ENCODE data around the gene XRN2. TPM values are rescaled to one million over a fixed set of nuclear protein-coding genes. Genes with fewer than 3 reads are reported as not detected.

The XRN2 gene
- total RNA-seq, 1 donor from 2014 or later: 66.7 TPM

- Mint-ChIP-seq H3K4me3 (ENCODE audit: unreplicated experiment) (no peak overlapping the region), H3K36me3 (ENCODE audit: unreplicated experiment) (peaks cover 50% of the 10 kb centered on the region), H3K27me3 (ENCODE audit: unreplicated experiment) (no peaks in the 10 kb centered on the region), H3K4me1 (ENCODE audit: unreplicated experiment) (no peaks in the 10 kb centered on the region), H3K27ac (ENCODE audit: unreplicated experiment) (no peak overlapping the region), H3K9me3 (ENCODE audit: unreplicated experiment) (no peaks in the 10 kb centered on the region)
- TF ChIP-seq, protein P1, sequence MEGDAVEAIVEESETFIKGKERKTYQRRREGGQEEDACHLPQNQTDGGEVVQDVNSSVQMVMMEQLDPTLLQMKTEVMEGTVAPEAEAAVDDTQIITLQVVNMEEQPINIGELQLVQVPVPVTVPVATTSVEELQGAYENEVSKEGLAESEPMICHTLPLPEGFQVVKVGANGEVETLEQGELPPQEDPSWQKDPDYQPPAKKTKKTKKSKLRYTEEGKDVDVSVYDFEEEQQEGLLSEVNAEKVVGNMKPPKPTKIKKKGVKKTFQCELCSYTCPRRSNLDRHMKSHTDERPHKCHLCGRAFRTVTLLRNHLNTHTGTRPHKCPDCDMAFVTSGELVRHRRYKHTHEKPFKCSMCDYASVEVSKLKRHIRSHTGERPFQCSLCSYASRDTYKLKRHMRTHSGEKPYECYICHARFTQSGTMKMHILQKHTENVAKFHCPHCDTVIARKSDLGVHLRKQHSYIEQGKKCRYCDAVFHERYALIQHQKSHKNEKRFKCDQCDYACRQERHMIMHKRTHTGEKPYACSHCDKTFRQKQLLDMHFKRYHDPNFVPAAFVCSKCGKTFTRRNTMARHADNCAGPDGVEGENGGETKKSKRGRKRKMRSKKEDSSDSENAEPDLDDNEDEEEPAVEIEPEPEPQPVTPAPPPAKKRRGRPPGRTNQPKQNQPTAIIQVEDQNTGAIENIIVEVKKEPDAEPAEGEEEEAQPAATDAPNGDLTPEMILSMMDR (IDR thresholded peaks at IDR 0.05): no peak
- no peak for DNase-seq (ENCODE audit: extremely low spot score, unreplicated experiment)
These were observed 81.3 kb downstream of the XRN2 start for GRCh38 chr20:21384308-21384892.

GRCh38 chr20:21386111-21386510, 83.0 kb downstream of the XRN2 start:
- peaks cover under 1% of the 10 kb centered on the region for H3K4me1 Mint-ChIP-seq (ENCODE audit: unreplicated experiment)
- DNase-seq (ENCODE audit: extremely low spot score, unreplicated experiment): no peak

DNA sequence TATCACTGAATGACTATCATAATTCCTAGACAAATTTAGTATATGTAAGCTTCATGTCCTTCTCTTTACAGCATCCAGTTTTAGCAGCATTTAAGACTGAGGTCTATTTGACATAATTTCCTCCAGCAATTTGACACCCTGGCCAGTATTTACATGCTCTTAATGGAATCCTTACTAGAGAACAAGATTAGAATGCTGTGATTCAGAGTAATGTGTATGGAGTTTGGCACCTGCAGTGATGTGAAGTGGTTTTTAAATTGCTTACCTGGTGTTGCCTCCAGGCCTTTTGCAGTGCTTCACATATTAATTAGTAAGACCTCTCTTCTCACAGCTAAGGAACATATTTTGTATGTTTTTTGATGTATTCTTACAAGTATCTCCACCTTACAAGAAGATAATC, 84.4 kb downstream of the XRN2 start:
- Mint-ChIP-seq H3K27me3 (ENCODE audit: unreplicated experiment) (peaks cover 23% of the 10 kb centered on the region), H3K4me1 (ENCODE audit: unreplicated experiment) (peaks cover 7% of the 10 kb centered on the region), H3K36me3 (ENCODE audit: unreplicated experiment) (peaks cover 56% of the 10 kb centered on the region), H3K27ac (ENCODE audit: unreplicated experiment) (no peak overlapping the region), H3K9me3 (ENCODE audit: unreplicated experiment) (no peaks in the 10 kb centered on the region), H3K4me3 (ENCODE audit: unreplicated experiment) (no peak overlapping the region)
- DNase-seq (ENCODE audit: extremely low spot score, unreplicated experiment): no peak
- TF ChIP-seq, protein P1 (IDR thresholded peaks at IDR 0.05): no peak

More at GRCh38 chr20:21386111-21386510, 83.0 kb downstream of the XRN2 start:
- Mint-ChIP-seq H3K4me3 (ENCODE audit: unreplicated experiment) (no peak overlapping the region), H3K36me3 (ENCODE audit: unreplicated experiment) (peaks cover 57% of the 10 kb centered on the region), H3K9me3 (ENCODE audit: unreplicated experiment) (no peaks in the 10 kb centered on the region), H3K27me3 (ENCODE audit: unreplicated experiment) (peaks cover 12% of the 10 kb centered on the region), H3K27ac (ENCODE audit: unreplicated experiment) (no peak overlapping the region)
- TF ChIP-seq, protein P1 (IDR thresholded peaks at IDR 0.05): no peak

GRCh38 chr20:21388566-21388965, 85.4 kb downstream of the XRN2 start:
- Mint-ChIP-seq H3K4me1 (ENCODE audit: unreplicated experiment) (peaks cover 7% of the 10 kb centered on the region), H3K4me3 (ENCODE audit: unreplicated experiment) (no peak overlapping the region), H3K27ac (ENCODE audit: unreplicated experiment) (no peak overlapping the region), H3K36me3 (ENCODE audit: unreplicated experiment) (peaks cover 55% of the 10 kb centered on the region), H3K27me3 (ENCODE audit: unreplicated experiment) (peaks cover 34% of the 10 kb centered on the region), H3K9me3 (ENCODE audit: unreplicated experiment) (no peaks in the 10 kb centered on the region)
- DNase-seq (ENCODE audit: extremely low spot score, unreplicated experiment): no peak
- TF ChIP-seq, protein P1 (IDR thresholded peaks at IDR 0.05): no peak

- Mint-ChIP-seq H3K36me3 (ENCODE audit: unreplicated experiment) (peaks cover 47% of the 10 kb centered on the region), H3K27me3 (ENCODE audit: unreplicated experiment) (peaks cover 41% of the 10 kb centered on the region), H3K4me1 (ENCODE audit: unreplicated experiment) (peaks cover 7% of the 10 kb centered on the region), H3K27ac (ENCODE audit: unreplicated experiment) (no peak overlapping the region), H3K9me3 (ENCODE audit: unreplicated experiment) (no peaks in the 10 kb centered on the region), H3K4me3 (ENCODE audit: unreplicated experiment) (no peak overlapping the region)
- DNase-seq (ENCODE audit: extremely low spot score, unreplicated experiment): no peak
- TF ChIP-seq, protein P1 (IDR thresholded peaks at IDR 0.05): no peak
These were observed 86.2 kb downstream of the XRN2 start for GRCh38 chr20:21389368-21389767.
